ENCODE data around the gene IL3.

DNA sequence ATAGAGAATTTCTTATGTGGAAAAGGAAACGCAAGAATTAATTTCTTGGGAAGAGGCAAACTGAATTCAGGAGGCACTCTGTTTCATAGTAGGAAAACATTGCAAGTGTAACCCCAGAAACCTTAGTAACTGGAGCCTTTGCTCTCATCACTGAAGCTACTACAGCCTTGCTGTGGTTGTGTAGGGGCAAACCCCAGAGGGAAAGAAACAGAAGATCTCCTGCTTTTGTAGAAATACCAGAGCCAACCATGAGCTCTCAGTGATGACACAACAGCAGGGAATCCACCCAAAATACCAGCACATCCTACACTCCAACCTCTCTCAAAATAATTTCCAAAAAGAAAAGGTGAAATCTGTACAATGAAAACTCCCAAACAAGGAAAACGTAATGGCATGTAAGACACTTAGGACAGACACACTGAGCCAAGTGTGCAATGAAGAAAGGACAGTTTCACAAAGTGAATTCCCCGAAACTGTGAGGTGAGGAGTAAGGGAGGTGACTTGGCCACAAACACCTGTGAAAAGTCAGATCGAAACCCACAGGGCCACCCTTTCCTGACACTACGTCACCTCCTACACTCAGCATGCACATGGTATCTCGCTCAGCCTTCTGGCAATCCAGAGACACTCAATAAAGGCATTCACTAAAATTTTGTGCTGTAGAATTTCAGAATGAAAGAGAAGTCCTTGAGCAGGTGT is 40.4 kb upstream of the IL3 start:
- TF ChIP-seq, protein P1, sequence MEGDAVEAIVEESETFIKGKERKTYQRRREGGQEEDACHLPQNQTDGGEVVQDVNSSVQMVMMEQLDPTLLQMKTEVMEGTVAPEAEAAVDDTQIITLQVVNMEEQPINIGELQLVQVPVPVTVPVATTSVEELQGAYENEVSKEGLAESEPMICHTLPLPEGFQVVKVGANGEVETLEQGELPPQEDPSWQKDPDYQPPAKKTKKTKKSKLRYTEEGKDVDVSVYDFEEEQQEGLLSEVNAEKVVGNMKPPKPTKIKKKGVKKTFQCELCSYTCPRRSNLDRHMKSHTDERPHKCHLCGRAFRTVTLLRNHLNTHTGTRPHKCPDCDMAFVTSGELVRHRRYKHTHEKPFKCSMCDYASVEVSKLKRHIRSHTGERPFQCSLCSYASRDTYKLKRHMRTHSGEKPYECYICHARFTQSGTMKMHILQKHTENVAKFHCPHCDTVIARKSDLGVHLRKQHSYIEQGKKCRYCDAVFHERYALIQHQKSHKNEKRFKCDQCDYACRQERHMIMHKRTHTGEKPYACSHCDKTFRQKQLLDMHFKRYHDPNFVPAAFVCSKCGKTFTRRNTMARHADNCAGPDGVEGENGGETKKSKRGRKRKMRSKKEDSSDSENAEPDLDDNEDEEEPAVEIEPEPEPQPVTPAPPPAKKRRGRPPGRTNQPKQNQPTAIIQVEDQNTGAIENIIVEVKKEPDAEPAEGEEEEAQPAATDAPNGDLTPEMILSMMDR (IDR thresholded peaks at IDR 0.05), result no peak
- no peak for TF ChIP-seq EZH2 (IDR thresholded peaks at IDR 0.05; ENCODE audit: borderline replicate concordance, insufficient read depth, low read depth, low read length, poor library complexity, severe bottlenecking)

Data from B cell (primary cell).